Upper lobe of left lung (tissue), 4 donors: Measurements from ENCODE around the gene GNAI2.

Source experiments
- CTCF ChIP-seq, 6 experiments: fragments of 450-650 bp in 4 of 6; fragments of 200-600 bp in 2 of 6; sonication (generic) in 2 of 6; IDR thresholded peaks; one replicate each; pipeline ENCODE4 v1.5.1; 2016 to 2019; ENCODE audit warnings: antibody characterized with exemption in 6 of 6
- EP300 ChIP-seq, 4 donors: sonication (generic); formaldehyde crosslinking; IDR thresholded peaks; one replicate each; pipeline ENCODE4 v1.5.1; 2017; ENCODE audit warnings: antibody characterized with exemption in 4 of 4, control low read depth in 2 of 4
- POLR2A ChIP-seq, 4 donors: fragments of 450-650 bp; IDR thresholded peaks; one replicate each; pipeline ENCODE4 v1.5.1; 2016 to 2017; ENCODE audit warnings: antibody characterized with exemption in 4 of 4, mild to moderate bottlenecking in 2 of 4

- TF ChIP-seq POLR2A (IDR thresholded peaks at IDR 0.05) (no peak), CTCF (IDR thresholded peaks at IDR 0.05) (no peak), EP300 (IDR thresholded peaks at IDR 0.05) (no peak)
These were observed 41.0 kb upstream of the GNAI2 start for GRCh38 chr3:50194903-50195500.
